Psoas muscle (tissue), 8 donors: Measurements from ENCODE around the gene MARF1. TPM values are rescaled to one million over a fixed set of nuclear protein-coding genes. Genes with fewer than 3 reads are reported as not detected.
A peak's percentile ranks its signal among the peaks of the same experiment; 100 is the strongest.

ENCODE experiments used
- ATAC-seq, 4 donors: fragments of 200-7000 bp; cut with Tn5 transposase; one replicate each; pipeline ENCODE4 v1.9.1; 2020; ENCODE audit warnings: moderate library complexity in 3 of 4, mild to moderate bottlenecking in 2 of 4
- DNase-seq, 2 donors: peaks; one replicate each; pipeline ENCODE4 v3.0.0-alpha.2; 2020
- H3K27ac ChIP-seq: fragments of 200-600 bp; one replicate; pipeline ENCODE4 v1.8.0; 2022
- H3K27me3 ChIP-seq, 3 donors: fragments of 200-600 bp in 1 of 3; one replicate each; pipeline versions ENCODE4 v1.6.1 to v1.8.0; 2013 to 2022; ENCODE audit warnings: low read length in 2 of 3, mild to moderate bottlenecking in 2 of 3, moderate library complexity in 1 of 3; ENCODE audit not compliant: insufficient read depth in 3 of 3
- H3K36me3 ChIP-seq, 2 donors: fragments of 200-600 bp in 1 of 2; one replicate each; pipeline versions ENCODE4 v1.6.1 to v1.8.0; 2013 to 2022; ENCODE audit warnings: low read depth in 1 of 2, mild to moderate bottlenecking in 1 of 2, moderate library complexity in 1 of 2; ENCODE audit not compliant: insufficient read depth in 1 of 2
- H3K4me1 ChIP-seq: fragments of 200-600 bp; one replicate; pipeline ENCODE4 v1.8.0; 2022
- H3K4me3 ChIP-seq: fragments of 200-600 bp; one replicate; pipeline ENCODE4 v1.8.0; 2022; ENCODE audit warnings: mild to moderate bottlenecking
- H3K9me3 ChIP-seq: fragments of 200-600 bp; one replicate; pipeline ENCODE4 v1.8.0; 2022
- WGBS, 3 donors: extraction: QIAGEN DNeasy Blood & Tissue Kit; methylation state at CpG; one replicate each; pipeline versions ENCODE4 v1.1.6 to v1.1.7; 2013; 5-methylcytosine and 5-hydroxymethylcytosine counted together
- intact Hi-C, 2 donors: fragments of 100-400 bp; cut with DNase I; formaldehyde crosslinking; loops; one replicate each; pipeline versions ENCODE4 v1.11.0 to v1.14.2; 2022
- polyA plus RNA-seq, 3 donors: library from polyadenylated mRNA; stranded (reverse); fragments of 200-250 nt; gene quantifications; one replicate each; pipeline ENCODE4 v1.2.3, GENCODE V29; 2013
- total RNA-seq, 4 donors: library from RNA; stranded (reverse); fragmentation: NEBNext Ultra II Directional in 2 of 4; extraction: Animal tissue kit (Norgen Biotek cat#: 25700) in 2 of 4; gene quantifications; one replicate each; pipeline versions ENCODE4 v1.2.1 to v1.2.4, GENCODE V29; 2021 to 2023
- TF ChIP-seq, protein P1 (sequence below): fragments of 200-600 bp; IDR thresholded peaks from one replicate; pipeline ENCODE4 v1.8.0; 2022; ENCODE audit warnings: antibody characterized with exemption
- donor health status: healthy with polysubstance abuse.
- donor health status: DM: no; HTN: no; CAD: no; lungs with moderate emphysema.
- donor health status: Bipolar disorder and iron deficiency.
- donor health status: healthy.
- donor health status: DM: yes; HTN: yes; CAD: no.
- donor health status: DM: no; HTN: no; CAD: no.
- donor health status: DM: no; HTN: no; CAD: no.
- donor health status: DM: yes; HTN: yes; CAD: no.

Gene MARF1
- total and polyA plus RNA-seq, 7 donors: 13.4 to 91.5 (median 41.7) TPM

DNA sequence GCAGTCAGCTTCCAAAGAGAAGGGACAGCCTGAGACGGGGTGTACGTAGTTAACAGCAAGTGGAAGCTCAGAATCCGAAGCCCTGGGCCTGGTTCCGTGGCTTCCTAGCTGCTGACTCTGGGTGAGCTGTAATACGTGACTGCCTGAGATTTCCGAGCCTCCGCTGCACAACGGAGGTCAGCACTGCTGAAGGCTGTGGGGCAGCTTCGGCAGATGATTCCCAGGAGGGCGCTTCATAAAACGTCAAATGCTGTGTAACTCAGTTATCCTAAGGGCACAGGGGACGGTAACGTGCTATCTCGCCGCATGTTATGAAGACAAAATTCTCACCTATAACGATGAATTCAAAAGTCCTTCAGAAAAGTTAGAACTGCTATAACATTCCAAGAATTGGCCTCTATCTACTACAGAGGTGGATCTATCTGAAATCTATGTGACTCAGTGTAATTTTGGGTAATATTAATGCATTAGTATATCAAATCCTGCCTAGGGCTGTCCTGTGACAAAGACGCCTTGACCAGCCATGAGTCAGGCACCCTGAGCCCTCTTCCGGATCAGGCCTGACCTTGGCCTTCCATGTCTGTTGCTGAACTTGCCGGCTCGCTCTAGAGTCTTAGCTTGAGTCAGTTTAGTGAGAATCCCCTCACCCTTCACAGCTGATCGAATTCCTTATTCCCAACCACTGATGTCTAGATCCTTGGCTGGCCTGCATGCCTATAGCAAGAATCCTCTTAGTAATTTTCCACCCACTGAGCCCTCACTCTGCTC lies 43.5 kb downstream of the MARF1 start:
- Histone ChIP-seq H3K4me1 (peaks cover 10% of the 10 kb centered on the region), H3K9me3 (no peaks in the 10 kb centered on the region), H3K36me3 (peaks cover 10 to 96% of the 10 kb centered on the region in 2 donors), H3K27ac (peak overlapping the region; percentile 7), H3K27me3 (no peaks in the 10 kb centered on the region), H3K4me3 (no peak overlapping the region)
- 88 to 90% (median 89%) methylated on average over 21 of the region's 21 CpGs for WGBS, 3 donors
- ATAC-seq: peak in 1 of 4 donors; percentile 31
- DNase-seq: no peak
- TF ChIP-seq, protein P1, sequence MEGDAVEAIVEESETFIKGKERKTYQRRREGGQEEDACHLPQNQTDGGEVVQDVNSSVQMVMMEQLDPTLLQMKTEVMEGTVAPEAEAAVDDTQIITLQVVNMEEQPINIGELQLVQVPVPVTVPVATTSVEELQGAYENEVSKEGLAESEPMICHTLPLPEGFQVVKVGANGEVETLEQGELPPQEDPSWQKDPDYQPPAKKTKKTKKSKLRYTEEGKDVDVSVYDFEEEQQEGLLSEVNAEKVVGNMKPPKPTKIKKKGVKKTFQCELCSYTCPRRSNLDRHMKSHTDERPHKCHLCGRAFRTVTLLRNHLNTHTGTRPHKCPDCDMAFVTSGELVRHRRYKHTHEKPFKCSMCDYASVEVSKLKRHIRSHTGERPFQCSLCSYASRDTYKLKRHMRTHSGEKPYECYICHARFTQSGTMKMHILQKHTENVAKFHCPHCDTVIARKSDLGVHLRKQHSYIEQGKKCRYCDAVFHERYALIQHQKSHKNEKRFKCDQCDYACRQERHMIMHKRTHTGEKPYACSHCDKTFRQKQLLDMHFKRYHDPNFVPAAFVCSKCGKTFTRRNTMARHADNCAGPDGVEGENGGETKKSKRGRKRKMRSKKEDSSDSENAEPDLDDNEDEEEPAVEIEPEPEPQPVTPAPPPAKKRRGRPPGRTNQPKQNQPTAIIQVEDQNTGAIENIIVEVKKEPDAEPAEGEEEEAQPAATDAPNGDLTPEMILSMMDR: no peak
- intact Hi-C loops: loop anchor here in 1 of 2 donors (10.0 kb wide), 1 partner anchor 45 kb away; the partner anchor contains the start of gene MARF1

- Histone ChIP-seq H3K4me3 (no peak overlapping the region), H3K27me3 (no peaks in the 10 kb centered on the region), H3K4me1 (peaks cover 10% of the 10 kb centered on the region), H3K27ac (peak overlapping the region; percentile 66), H3K9me3 (no peaks in the 10 kb centered on the region), H3K36me3 (peaks cover 10 to 89% of the 10 kb centered on the region in 2 donors)
- no peak for DNase-seq
- TF ChIP-seq, protein P1: no peak
- 91 to 92% (median 92%) methylated on average over 17 of the region's 17 CpGs for WGBS, 3 donors
- intact Hi-C loops: loop anchor here in 1 of 2 donors (10.0 kb wide), 1 partner anchor 46 kb away; the partner anchor contains the start of gene MARF1
- no peak for ATAC-seq
Observed at GRCh38 chr16:15598648-15599190, 44.2 kb downstream of the MARF1 start.

DNA sequence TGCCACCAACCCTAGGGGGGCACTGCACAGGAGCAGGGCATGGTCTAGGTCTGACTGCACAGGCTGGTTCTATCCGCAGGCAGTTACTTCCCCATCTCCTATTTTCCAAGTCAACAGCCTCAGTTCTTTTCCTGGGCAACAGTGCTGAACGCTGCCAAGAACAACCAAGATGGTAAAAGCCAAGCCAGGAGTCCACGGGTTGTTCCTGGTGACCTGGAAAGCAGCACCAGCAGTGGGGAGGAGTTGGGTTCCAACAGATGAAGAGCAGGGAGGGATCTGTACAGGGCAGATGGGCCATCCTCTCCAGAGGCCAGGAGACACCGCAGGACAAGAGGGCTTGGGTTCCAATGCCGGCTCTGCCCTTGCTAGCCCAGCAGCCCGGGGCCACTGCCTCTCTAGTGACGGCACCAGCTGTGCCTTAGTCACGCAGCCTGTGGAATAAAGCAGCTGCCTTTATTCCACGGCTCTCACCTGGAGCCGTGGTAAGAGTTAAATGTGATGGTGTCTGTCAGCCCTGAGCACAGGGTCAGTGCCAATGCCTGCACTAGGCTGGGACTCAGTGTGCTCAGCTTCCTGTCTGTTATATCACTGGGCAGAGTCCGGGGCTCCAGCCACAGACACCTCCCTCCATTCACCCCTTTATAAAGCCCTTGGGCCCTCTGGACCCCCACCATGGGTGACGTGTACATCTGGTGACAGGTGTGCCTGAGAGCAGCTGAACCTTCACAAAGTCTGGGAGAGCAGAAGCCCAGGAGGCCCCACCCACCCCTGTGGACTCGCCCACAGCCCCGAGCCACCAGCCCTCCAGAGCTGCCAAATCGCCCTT lies 44.9 kb downstream of the MARF1 start:
- Histone ChIP-seq H3K9me3 (no peaks in the 10 kb centered on the region), H3K4me1 (peaks cover 10% of the 10 kb centered on the region), H3K36me3 (peaks cover 10 to 87% of the 10 kb centered on the region in 2 donors), H3K27me3 (no peaks in the 10 kb centered on the region), H3K27ac (peak overlapping the region; percentile 66), H3K4me3 (no peak overlapping the region)
- peak; percentile 39 to 48 (median 43) for ATAC-seq
- DNase-seq: no peak
- WGBS, 3 donors: 47 to 77% (median 62%) methylated on average over 15 of the region's 15 CpGs
- intact Hi-C loops: loop anchor here in 1 of 2 donors (10.0 kb wide), 1 partner anchor 47 kb away; the partner anchor contains the start of gene MARF1
- TF ChIP-seq, protein P1: no peak

DNA sequence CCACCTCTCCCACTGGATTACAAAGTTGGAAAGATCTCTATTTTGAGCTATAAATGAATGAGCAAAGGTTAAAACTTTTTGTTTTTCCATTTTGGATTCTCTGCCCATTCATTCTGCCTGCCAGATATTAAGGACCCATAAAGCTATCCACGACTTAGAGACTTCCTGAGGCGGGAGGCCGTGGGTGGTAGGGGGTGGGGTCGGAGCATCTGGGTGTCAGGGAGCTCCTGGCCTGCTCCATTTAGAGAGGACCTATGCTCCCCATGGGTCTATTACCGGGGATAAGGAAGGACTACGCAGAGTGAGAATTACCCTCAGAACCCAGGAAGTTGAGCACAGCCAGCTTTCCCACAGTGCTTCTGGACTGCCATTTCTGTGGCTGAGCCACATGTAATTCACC lies 45.8 kb downstream of the MARF1 start:
- H3K27ac ChIP-seq: peak overlapping the region; percentile 30
- ATAC-seq: peak in 1 of 4 donors; percentile 21
- 66 to 81% (median 75%) methylated on average over 6 of the region's 6 CpGs for WGBS, 3 donors

More for the DNA sequence above, 45.8 kb downstream of the MARF1 start:
- H3K4me3 ChIP-seq: no peak overlapping the region
- intact Hi-C loops: loop anchor here in 1 of 2 donors (10.0 kb wide), 1 partner anchor 48 kb away; the partner anchor contains the start of gene MARF1
- TF ChIP-seq, protein P1: no peak
- H3K27me3 ChIP-seq: no peaks in the 10 kb centered on the region
- H3K36me3 ChIP-seq: peaks cover 9 to 78% of the 10 kb centered on the region in 2 donors
- no peak for DNase-seq
- H3K4me1 ChIP-seq: peaks cover 10% of the 10 kb centered on the region
- H3K9me3 ChIP-seq: no peaks in the 10 kb centered on the region
